ENCODE data around the gene DPH2. TPM values are rescaled to one million over a fixed set of nuclear protein-coding genes. Genes with fewer than 3 reads are reported as not detected.

Gene DPH2, protein sequence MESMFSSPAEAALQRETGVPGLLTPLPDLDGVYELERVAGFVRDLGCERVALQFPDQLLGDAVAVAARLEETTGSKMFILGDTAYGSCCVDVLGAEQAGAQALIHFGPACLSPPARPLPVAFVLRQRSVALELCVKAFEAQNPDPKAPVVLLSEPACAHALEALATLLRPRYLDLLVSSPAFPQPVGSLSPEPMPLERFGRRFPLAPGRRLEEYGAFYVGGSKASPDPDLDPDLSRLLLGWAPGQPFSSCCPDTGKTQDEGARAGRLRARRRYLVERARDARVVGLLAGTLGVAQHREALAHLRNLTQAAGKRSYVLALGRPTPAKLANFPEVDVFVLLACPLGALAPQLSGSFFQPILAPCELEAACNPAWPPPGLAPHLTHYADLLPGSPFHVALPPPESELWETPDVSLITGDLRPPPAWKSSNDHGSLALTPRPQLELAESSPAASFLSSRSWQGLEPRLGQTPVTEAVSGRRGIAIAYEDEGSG
- 10 to 100 TPM; 37.4 to 93.8 TPM for total RNA-seq

DNA sequence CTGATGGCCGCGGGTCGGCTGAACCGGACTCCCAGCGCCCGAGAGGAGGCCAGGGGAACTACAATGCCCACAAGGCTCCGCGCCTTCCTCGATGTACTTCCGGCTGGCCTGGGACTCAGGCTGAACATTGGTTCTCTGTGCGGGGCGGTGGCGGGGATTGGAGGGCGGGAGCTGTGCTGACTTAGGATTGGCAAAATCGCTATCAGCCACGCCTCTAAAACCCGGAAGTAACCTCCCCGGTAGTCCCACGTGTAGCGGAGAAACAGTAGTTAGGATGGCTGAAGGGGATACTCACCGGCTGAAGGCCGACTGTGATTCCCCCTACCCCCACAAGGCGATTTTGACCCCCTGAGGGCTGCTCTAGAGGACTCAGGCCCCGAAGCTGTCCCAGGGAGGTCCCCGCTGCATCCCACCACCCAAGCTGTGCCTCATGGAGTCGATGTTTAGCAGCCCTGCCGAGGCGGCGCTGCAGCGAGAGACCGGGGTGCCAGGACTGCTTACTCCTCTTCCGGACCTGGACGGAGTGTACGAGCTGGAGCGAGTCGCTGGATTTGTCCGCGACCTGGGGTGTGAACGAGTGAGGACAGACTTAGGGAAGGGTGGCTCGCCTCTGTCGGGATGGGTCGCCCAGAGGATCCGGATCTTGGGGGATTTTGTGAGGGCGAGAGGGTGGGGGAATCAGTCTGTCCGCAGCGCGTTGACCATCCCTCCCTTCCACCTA lies at the start of gene DPH2:
DPH2 (plus strand) TSS at position 265 of the 721 bp plus-strand sequence; CDS start at position 431, 166 bp downstream.
- H3K27ac Mint-ChIP-seq = peak within 1 kb of the TSS; percentile 45 to 91
- H3K4me3 Mint-ChIP-seq = peak within 1 kb of the TSS; percentile 94
- peaks cover 29 to 41% of the 10 kb centered on the region in 2 donors for H3K4me1 Mint-ChIP-seq (ENCODE audit: low read depth in 2 of 2)
- H3K36me3 Mint-ChIP-seq = no peaks in the 10 kb centered on the region
- peak; percentile 93 to 96 for ATAC-seq
- H3K27me3 Mint-ChIP-seq = no peaks in the 10 kb centered on the region
- no peaks in the 10 kb centered on the region for H3K9me3 Mint-ChIP-seq
- DNase-seq (ENCODE audit: low spot score) = peak; percentile 92

DNA sequence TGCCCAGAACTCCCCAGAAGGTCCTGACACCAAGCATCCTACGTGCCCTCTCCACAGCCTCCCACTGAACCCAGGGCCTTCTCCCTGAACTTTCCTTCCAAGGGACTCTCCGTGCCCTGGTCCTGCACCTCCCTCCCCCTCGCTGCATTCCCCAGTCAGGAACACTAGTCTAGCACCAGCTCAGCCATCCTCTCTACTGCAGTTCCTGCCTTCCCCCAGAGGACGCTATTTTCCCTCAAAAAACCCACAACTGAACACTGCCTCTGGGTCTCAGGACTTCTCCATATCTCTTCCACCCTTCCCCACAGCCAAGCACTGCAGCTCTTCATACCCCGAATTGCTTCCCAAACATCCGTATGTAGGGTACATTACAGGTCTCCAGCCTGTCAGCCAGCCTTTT lies 48.8 kb upstream of the DPH2 start:
- DNase-seq (ENCODE audit: low spot score) = no peak
- no peak overlapping the region for H3K27ac Mint-ChIP-seq
- no peak overlapping the region for H3K4me3 Mint-ChIP-seq
- no peaks in the 10 kb centered on the region for H3K27me3 Mint-ChIP-seq
- H3K36me3 Mint-ChIP-seq = no peaks in the 10 kb centered on the region
- ATAC-seq = no peak
- peaks cover 4 to 5% of the 10 kb centered on the region in 2 donors for H3K4me1 Mint-ChIP-seq (ENCODE audit: low read depth in 2 of 2)
- no peaks in the 10 kb centered on the region for H3K9me3 Mint-ChIP-seq

DNA sequence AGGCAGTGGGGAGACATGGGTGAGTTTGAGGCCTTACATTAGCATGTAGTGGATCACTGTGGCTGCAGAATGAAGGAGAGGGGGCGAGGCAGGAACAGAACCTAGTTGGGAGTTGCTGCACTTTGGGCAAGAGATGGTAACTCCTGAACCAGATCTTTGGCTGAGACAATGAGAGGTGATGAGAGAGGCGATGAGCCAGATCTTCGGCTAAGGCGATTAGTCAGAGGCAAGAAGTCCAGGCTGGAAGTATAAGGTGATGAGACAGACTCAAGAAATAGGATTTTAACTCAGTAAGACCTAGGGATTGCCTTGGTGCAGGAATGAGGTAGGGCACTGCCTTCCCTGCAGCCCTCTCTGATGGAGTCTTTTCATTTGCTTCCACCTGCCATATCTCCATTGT lies 45.3 kb upstream of the DPH2 start:
- ATAC-seq = no peak
- no peaks in the 10 kb centered on the region for H3K27me3 Mint-ChIP-seq

DNA sequence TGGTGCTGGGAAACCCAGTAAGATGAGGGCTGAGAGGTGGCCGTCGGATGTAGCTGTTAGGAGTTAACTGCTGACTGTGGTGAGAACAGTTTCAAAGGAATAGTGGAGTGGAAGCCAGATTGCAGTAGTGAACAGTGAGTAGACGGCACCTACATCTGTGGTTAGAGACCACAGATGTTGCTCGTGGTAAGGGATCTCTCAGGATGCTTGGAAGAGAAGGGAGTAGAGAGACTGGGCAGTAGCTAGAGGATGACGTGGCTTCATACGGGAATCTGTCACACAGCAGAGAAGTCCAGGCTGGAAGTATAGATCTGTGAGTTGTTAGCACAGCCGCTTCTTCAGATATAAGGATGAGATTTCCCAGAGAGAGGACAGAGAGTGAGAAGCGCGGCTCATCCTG lies 44.0 kb upstream of the DPH2 start:
- Mint-ChIP-seq H3K27ac (no peak overlapping the region), H3K4me1 (ENCODE audit: low read depth in 2 of 2) (no peaks in the 10 kb centered on the region), H3K9me3 (no peaks in the 10 kb centered on the region), H3K27me3 (no peaks in the 10 kb centered on the region), H3K4me3 (no peak overlapping the region), H3K36me3 (no peaks in the 10 kb centered on the region)
- no peak for ATAC-seq
- peak; percentile 23 for DNase-seq (ENCODE audit: low spot score)

More for the DNA sequence above, 45.3 kb upstream of the DPH2 start:
- DNase-seq (ENCODE audit: low spot score) = no peak
- H3K36me3 Mint-ChIP-seq = no peaks in the 10 kb centered on the region
- H3K4me3 Mint-ChIP-seq = no peak overlapping the region
- H3K9me3 Mint-ChIP-seq = no peaks in the 10 kb centered on the region
- no peak overlapping the region for H3K27ac Mint-ChIP-seq
- peaks cover under 1 to 4% of the 10 kb centered on the region in 2 donors for H3K4me1 Mint-ChIP-seq (ENCODE audit: low read depth in 2 of 2)

DNA sequence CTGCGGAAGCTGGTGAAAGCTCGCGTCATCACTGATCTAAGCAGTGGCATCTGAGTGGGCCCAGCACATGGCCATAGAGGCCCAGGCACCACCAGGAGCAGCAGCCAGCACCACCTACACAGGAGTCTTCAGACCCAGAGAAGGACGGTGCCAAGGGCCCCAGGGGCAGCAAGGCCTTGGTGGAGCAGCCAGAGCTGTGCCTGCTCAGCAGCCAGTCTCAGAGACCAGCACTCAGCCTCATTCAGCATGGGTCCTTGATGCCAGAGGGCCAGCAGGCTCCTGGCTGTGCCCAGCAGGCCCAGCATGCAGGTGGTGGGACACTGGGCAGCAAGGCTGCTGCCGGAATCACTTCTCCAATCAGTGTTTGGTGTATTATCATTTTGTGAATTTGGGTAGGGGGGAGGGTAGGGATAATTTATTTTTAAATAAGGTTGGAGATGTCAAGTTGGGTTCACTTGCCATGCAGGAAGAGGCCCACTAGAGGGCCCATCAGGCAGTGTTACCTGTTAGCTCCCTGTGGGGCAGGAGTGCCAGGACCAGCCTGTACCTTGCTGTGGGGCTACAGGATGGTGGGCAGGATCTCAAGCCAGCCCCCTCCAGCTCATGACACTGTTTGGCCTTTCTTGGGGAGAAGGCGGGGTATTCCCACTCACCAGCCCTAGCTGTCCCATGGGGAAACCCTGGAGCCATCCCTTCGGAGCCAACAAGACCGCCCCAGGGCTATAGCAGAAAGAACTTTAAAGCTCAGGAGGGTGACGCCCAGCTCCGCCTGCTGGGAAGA lies 39.5 kb upstream of the DPH2 start:
- H3K4me3 Mint-ChIP-seq = no peak overlapping the region
- H3K4me1 Mint-ChIP-seq (ENCODE audit: low read depth in 2 of 2) = peaks cover 0 to 9% of the 10 kb centered on the region in 2 donors
- no peaks in the 10 kb centered on the region for H3K9me3 Mint-ChIP-seq
- peaks cover 9 to 14% of the 10 kb centered on the region in 2 donors for H3K27me3 Mint-ChIP-seq
- DNase-seq (ENCODE audit: low spot score) (peak; percentile 44), ATAC-seq (no peak)
- no peak overlapping the region for H3K27ac Mint-ChIP-seq
- H3K36me3 Mint-ChIP-seq = no peaks in the 10 kb centered on the region

DNA sequence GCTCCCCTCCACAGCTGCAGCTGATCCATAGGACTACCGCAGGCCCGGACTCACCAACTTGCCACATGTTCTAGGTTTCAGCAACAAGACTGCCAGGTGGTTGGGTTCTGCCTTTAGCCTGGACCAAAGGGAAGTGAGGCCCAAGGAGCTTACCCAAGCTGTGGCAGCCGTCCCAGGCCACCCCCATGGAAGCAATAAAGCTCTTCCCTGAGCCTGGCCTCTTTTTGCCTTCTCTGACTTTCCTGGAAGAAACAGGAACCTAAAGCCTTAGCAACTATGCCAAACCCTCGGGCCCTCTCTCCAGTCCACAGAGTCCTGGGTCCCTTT lies 38.9 kb upstream of the DPH2 start:
- Mint-ChIP-seq H3K36me3 (no peaks in the 10 kb centered on the region), H3K9me3 (no peaks in the 10 kb centered on the region), H3K27ac (no peak overlapping the region), H3K4me3 (no peak overlapping the region), H3K27me3 (peaks cover 9 to 17% of the 10 kb centered on the region in 2 donors), H3K4me1 (ENCODE audit: low read depth in 2 of 2) (peaks cover 0 to 12% of the 10 kb centered on the region in 2 donors)
- DNase-seq (ENCODE audit: low spot score) (peak; percentile 25), ATAC-seq (no peak)

DNA sequence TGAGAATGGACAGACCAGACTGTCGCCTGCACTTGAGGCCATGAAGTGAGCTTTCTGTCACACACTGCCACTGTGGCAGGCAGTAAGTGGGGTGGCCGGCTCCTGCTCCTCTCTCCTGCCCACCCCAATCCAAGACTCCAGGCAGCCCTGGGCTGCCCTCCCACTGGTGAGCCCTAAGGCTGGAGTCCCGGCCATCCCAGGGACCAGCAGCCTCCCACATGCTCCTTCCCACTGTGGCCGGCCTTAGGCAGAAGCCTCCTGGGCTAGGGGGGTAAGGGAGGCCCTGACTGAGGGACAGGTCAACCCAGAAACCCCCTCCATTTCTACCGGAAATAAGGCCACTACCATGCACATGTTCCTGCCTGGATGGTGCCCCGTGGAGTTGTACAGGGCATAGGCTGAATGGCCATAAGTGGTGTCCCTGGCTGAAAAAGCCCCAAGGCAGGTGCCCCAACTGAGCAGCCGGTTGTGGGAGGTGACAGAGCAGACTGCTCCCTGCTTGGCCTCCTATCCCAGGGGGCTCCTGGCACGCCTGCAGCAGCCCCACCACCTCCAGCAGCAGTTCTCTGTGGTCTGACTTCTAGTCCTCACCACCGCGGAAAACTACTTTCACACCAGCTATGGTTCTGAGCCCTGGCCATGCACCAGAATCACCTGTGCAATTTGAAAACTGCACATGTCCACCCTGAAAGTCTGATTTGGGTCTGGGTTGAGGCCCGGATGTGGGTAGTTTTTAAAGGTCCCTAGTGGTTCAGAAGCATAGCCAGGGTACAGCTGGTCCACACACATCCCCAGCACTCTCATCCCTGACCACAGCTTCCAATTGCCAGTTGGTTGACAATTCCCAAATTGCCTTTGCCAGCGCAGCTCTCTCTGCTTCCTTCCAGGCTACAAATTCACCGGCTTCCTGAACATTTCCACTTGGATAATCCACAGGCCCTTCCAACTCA lies 37.8 kb upstream of the DPH2 start:
- no peak overlapping the region for H3K4me3 Mint-ChIP-seq

DNA sequence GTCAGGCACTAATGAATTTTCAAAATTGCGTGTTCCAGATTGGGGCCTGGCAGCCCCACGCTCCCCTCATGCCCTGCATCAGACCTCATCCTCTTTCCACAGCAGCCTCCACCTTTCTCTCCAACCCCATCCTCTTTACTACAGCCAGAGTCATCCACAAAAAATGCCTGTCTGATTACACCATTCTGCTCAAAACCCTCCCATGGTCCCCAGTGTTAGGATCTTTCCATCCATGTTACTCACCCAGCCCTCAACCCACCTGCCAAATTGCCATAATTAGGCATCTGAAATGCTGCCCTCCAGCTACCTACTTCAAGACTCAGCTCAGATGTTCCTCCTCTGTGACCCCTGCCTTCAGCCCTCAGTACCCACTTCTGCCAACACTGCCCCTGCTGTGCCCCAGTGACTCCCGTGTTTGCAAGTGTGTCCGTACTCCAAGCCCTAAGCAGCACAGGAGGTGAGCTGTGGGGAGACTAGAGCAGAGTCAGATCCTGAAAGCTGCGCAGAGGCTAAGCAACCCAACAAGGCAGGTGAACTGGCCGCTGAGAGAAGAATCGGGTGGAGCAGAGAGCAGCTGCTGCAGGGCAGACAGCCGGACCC lies 36.9 kb upstream of the DPH2 start:
- H3K4me1 Mint-ChIP-seq (ENCODE audit: low read depth in 2 of 2) = peaks cover 0 to 15% of the 10 kb centered on the region in 2 donors
- no peak for ATAC-seq
- no peak overlapping the region for H3K4me3 Mint-ChIP-seq
- DNase-seq (ENCODE audit: low spot score) = no peak
- H3K27me3 Mint-ChIP-seq = peaks cover 9 to 20% of the 10 kb centered on the region in 2 donors
- H3K27ac Mint-ChIP-seq = no peak overlapping the region
- H3K36me3 Mint-ChIP-seq = no peaks in the 10 kb centered on the region
- H3K9me3 Mint-ChIP-seq = no peaks in the 10 kb centered on the region

More for the DNA sequence above, 37.8 kb upstream of the DPH2 start:
- H3K27me3 Mint-ChIP-seq = peaks cover 9 to 20% of the 10 kb centered on the region in 2 donors
- peaks cover 0 to 15% of the 10 kb centered on the region in 2 donors for H3K4me1 Mint-ChIP-seq (ENCODE audit: low read depth in 2 of 2)
- no peak overlapping the region for H3K27ac Mint-ChIP-seq
- no peaks in the 10 kb centered on the region for H3K9me3 Mint-ChIP-seq
- ATAC-seq = no peak
- DNase-seq (ENCODE audit: low spot score) = peak; percentile 29
- H3K36me3 Mint-ChIP-seq = no peaks in the 10 kb centered on the region

DNA sequence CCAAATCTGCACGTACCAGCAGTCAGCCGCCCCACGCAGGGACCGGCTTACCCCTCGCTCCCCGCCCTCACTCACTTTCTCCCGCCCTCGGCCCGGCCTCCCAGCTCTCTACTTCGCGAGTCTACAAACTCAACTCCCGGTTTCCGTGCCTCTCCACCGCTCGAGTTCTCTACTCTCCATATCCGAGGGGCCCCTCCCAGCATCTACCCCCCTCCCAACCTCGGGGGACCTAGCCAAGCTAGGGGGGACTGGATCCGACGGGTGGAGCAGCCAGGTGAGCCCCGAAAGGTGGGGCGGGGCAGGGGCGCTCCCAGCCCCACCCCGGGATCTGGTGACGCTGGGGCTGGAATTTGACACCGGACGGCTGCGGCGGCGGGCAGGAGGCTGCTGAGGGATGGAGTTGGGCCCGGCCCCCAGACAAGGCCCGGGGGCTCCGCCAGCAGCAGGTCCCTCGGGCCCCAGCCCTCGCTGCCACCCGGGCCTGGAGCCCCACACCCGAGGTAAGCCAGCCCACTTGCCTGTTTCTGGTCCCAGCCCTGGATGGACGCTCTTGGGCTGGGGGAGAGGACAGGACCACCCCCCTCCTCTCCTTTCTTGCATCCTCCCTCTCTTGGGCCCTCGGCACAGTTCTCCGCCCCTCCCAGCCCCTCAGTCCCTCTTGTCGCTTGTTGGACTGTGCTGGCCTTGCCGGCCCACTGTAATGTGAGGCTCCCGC lies 36.3 kb upstream of the DPH2 start, which contains the start of gene ARTN:
ARTN (plus strand) TSS at position 416 of the 715 bp plus-strand sequence. CDS start 1,856 bp downstream, outside the sequence.
- Mint-ChIP-seq H3K27me3 (peaks cover 9 to 20% of the 10 kb centered on the region in 2 donors), H3K27ac (no peak within 1 kb of the TSS), H3K36me3 (no peaks in the 10 kb centered on the region), H3K4me3 (no peak within 1 kb of the TSS), H3K4me1 (ENCODE audit: low read depth in 2 of 2) (peaks cover 0 to 15% of the 10 kb centered on the region in 2 donors), H3K9me3 (no peaks in the 10 kb centered on the region)
- DNase-seq (ENCODE audit: low spot score) (peak; percentile 49), ATAC-seq (no peak)

DNA sequence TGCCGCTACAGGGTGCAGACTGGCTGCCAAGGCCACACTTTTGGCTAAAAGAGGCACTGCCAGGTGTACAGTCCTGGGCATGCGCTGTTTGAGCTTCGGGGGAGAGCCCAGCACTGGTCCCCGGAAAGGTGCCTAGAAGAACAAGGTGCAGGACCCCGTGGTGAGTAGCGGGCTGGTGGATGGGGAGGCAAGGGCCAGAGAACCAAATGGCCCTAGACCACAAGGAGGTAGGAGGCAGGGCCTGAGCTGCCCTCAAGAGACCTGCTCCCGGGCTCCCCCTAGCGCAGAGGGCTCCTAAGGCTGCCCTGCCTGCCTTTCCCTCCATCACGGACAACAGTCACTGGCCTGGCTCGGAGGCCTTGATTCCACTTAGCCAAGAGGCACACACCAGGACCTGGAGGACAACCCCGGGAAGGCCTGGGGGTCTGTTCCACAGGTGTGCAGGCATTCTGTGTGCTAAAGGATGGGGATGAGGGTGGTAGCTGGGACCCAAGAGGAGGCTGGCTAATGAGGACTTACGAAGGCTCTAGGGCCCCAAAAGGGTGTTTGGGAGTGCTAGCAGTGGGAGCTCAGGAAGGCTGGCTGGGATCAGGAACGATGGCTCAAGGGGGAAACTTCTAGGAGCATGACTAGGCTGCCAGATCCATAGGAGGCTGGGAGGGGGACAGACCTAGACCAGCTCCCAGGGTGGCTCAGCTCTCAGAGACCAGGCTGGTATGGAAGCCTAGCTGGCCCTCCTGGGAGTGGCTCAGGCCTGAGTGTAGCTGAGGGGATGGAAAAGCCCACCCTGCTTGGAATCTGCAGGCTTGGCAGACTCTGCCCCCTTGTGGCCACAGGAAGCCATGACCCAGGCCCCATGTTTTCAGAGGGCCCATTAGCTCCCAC lies 35.5 kb upstream of the DPH2 start:
- Mint-ChIP-seq H3K4me3 (no peak overlapping the region), H3K27ac (no peak overlapping the region), H3K4me1 (ENCODE audit: low read depth in 2 of 2) (peaks cover 0 to 15% of the 10 kb centered on the region in 2 donors), H3K36me3 (no peaks in the 10 kb centered on the region), H3K27me3 (peaks cover 9 to 20% of the 10 kb centered on the region in 2 donors), H3K9me3 (no peaks in the 10 kb centered on the region)
- DNase-seq (ENCODE audit: low spot score) = peak; percentile 67
- ATAC-seq = peak; percentile 63

DNA sequence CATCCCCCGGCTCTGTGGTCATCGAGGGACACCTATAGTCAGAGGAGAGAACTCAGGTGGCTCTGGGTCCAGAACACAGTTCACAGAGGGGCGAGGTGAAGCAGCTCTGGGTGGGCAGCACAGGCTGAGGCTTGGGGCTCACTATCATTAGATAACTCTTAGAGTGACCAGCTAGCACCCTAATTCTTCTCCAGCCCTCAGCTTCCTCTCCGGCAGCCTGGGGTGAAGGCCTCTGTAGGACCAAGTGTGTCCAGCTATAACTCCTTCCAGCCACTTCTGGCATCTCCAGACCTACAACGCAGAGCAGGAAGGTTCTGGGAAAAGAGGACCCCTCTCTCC lies 34.9 kb upstream of the DPH2 start:
- ATAC-seq (no peak), DNase-seq (ENCODE audit: low spot score) (no peak)
- Mint-ChIP-seq H3K9me3 (no peaks in the 10 kb centered on the region), H3K4me1 (ENCODE audit: low read depth in 2 of 2) (peaks cover 0 to 17% of the 10 kb centered on the region in 2 donors), H3K36me3 (no peaks in the 10 kb centered on the region), H3K4me3 (no peak overlapping the region), H3K27me3 (peaks cover 9 to 20% of the 10 kb centered on the region in 2 donors), H3K27ac (no peak overlapping the region)

All from natural killer cell treated with Interleukin-12 subunit alpha and Interleukin-12 subunit beta and Interleukin-15 and Interleukin-18, amount 100 ng/mL, for 72 hours (primary cell).